ENCODE results near the gene PPP2R3C. TPM values are rescaled to one million over a fixed set of nuclear protein-coding genes. Genes with fewer than 3 reads are reported as not detected.

PPP2R3C gene
- total RNA-seq, 2 experiments from 2014 or later = 34.9 to 37.6 TPM

GRCh38 chr14:35122696-35123387, 1.1 kb upstream of the PPP2R3C start:
- TF ChIP-seq CTCF (IDR thresholded peaks at IDR 0.05) = no peak
- H3K4me3 Mint-ChIP-seq = peak overlapping the region; percentile 100
- ChIA-PET CTCF (interaction anchor here (1.2 to 2.6 kb wide), 4 partner anchors 18 to 299 kb away, joined by 4 to 10 read pairs (median 6); partner anchors contain the start of genes FAM177A1 and NFKBIA), POLR2A (interaction anchor here (1.0 to 5.7 kb wide), 13 partner anchors 10 to 703 kb away, joined by 3 to 97 read pairs (median 8); partner anchors contain the start of genes BAZ1A, BRMS1L, FAM177A1 and NFKBIA)
- no peaks in the 10 kb centered on the region for H3K27me3 ChIP-seq (ENCODE audit: control insufficient read depth in 1 of 2, insufficient read depth in 2 of 2, low read length in 2 of 2)
- peaks cover 56% of the 10 kb centered on the region for H3K4me1 ChIP-seq (ENCODE audit: insufficient read depth, low read length)
- no peaks in the 10 kb centered on the region for H3K27me3 Mint-ChIP-seq
- peak in 4 of 14 experiments; percentile 2 to 41 (median 22) for DNase-seq
- peaks cover 56% of the 10 kb centered on the region for H3K36me3 Mint-ChIP-seq (ENCODE audit: low read depth)
- peaks cover 79% of the 10 kb centered on the region for H3K4me1 Mint-ChIP-seq (ENCODE audit: low read depth)
- peaks cover 11% of the 10 kb centered on the region for H3K36me3 ChIP-seq (ENCODE audit: insufficient read depth, low read length)
- H3K9me3 ChIP-seq (ENCODE audit: control insufficient read depth in 1 of 2, insufficient read depth in 1 of 2, low read length in 2 of 2) = no peaks in the 10 kb centered on the region
- peak overlapping the region; percentile 99 for H3K27ac ChIP-seq (ENCODE audit: low read depth in 1 of 2, low read length in 2 of 2)
- ATAC-seq (ENCODE audit: poor library complexity) = no peak
- no peaks in the 10 kb centered on the region for H3K9me3 Mint-ChIP-seq
- peak overlapping the region; percentile 75 for H3K4me3 ChIP-seq (ENCODE audit: low read length)
- intact Hi-C loops (cut with DNase I, micrococcal nuclease) = loop anchor here (1.0 to 10.0 kb wide), 11 partner anchors 77 to 704 kb away; partner anchors contain the start of genes FAM177A1 (in 2 of the 2), SRP54 (in 2 of the 2), BRMS1L (in 1 of the 2) and EAPP (in 1 of the 2)
- H3K27ac Mint-ChIP-seq = peak overlapping the region; percentile 99

GRCh38 chr14:35121026-35121886, 534 bp downstream of the PPP2R3C start:
- intact Hi-C loops (cut with DNase I, micrococcal nuclease) = loop anchor here (2.0 to 10.0 kb wide), 5 partner anchors 246 to 706 kb away; partner anchors contain the start of genes BAZ1A (in 1 of the 2), BRMS1L (in 1 of the 2), EAPP (in 1 of the 2) and RALGAPA1 (in 1 of the 2)
- H3K4me1 ChIP-seq (ENCODE audit: insufficient read depth, low read length) = peaks cover 56% of the 10 kb centered on the region
- no peaks in the 10 kb centered on the region for H3K9me3 ChIP-seq (ENCODE audit: control insufficient read depth in 1 of 2, insufficient read depth in 1 of 2, low read length in 2 of 2)
- H3K27me3 ChIP-seq (ENCODE audit: control insufficient read depth in 1 of 2, insufficient read depth in 2 of 2, low read length in 2 of 2) = no peaks in the 10 kb centered on the region
- H3K27me3 Mint-ChIP-seq = no peaks in the 10 kb centered on the region
- H3K4me3 Mint-ChIP-seq = peak overlapping the region; percentile 100
- H3K27ac ChIP-seq (ENCODE audit: low read depth in 1 of 2, low read length in 2 of 2) = peak overlapping the region; percentile 99
- ChIA-PET POLR2A (interaction anchor here (0.6 to 5.7 kb wide), 15 partner anchors 14 to 705 kb away, joined by 3 to 97 read pairs (median 7); partner anchors contain the start of genes BAZ1A, BRMS1L, FAM177A1 and NFKBIA), CTCF (interaction anchor here (0.7 to 2.6 kb wide), 6 partner anchors 33 to 301 kb away, joined by 3 to 10 read pairs (median 4); partner anchors contain the start of genes FAM177A1, NFKBIA and PSMA6)
- H3K4me1 Mint-ChIP-seq (ENCODE audit: low read depth) = peaks cover 77% of the 10 kb centered on the region
- ATAC-seq (ENCODE audit: poor library complexity) = no peak
- no peaks in the 10 kb centered on the region for H3K9me3 Mint-ChIP-seq
- H3K36me3 Mint-ChIP-seq (ENCODE audit: low read depth) = peaks cover 59% of the 10 kb centered on the region
- no peak for TF ChIP-seq CTCF (IDR thresholded peaks at IDR 0.05)
- peaks cover 8% of the 10 kb centered on the region for H3K36me3 ChIP-seq (ENCODE audit: insufficient read depth, low read length)
- peak overlapping the region; percentile 99 for H3K27ac Mint-ChIP-seq
- peak overlapping the region; percentile 75 for H3K4me3 ChIP-seq (ENCODE audit: low read length)
- peak in 3 of 14 experiments; percentile 1 to 40 (median 30) for DNase-seq

- no peak for TF ChIP-seq CTCF (IDR thresholded peaks at IDR 0.05)
- H3K9me3 Mint-ChIP-seq = no peaks in the 10 kb centered on the region
- peaks cover 74% of the 10 kb centered on the region for H3K36me3 Mint-ChIP-seq (ENCODE audit: low read depth)
- peak overlapping the region; percentile 37 for H3K27ac Mint-ChIP-seq
- H3K27ac ChIP-seq (ENCODE audit: low read depth in 1 of 2, low read length in 2 of 2) = no peak overlapping the region
- CTCF ChIA-PET = no interaction called here
- H3K27me3 ChIP-seq (ENCODE audit: control insufficient read depth in 1 of 2, insufficient read depth in 2 of 2, low read length in 2 of 2) = no peaks in the 10 kb centered on the region
- peaks cover 44% of the 10 kb centered on the region for H3K36me3 ChIP-seq (ENCODE audit: insufficient read depth, low read length)
- H3K27me3 Mint-ChIP-seq = no peaks in the 10 kb centered on the region
- POLR2A ChIA-PET = no interaction called here
- ATAC-seq (ENCODE audit: poor library complexity) (no peak), DNase-seq (no peak)
- intact Hi-C loops (cut with DNase I, micrococcal nuclease) = no loop called here
- peaks cover 34% of the 10 kb centered on the region for H3K4me1 ChIP-seq (ENCODE audit: insufficient read depth, low read length)
- H3K4me1 Mint-ChIP-seq (ENCODE audit: low read depth) = peaks cover 55% of the 10 kb centered on the region
- H3K4me3 Mint-ChIP-seq = peak overlapping the region; percentile 34
- no peak overlapping the region for H3K4me3 ChIP-seq (ENCODE audit: low read length)
- H3K9me3 ChIP-seq (ENCODE audit: control insufficient read depth in 1 of 2, insufficient read depth in 1 of 2, low read length in 2 of 2) = no peaks in the 10 kb centered on the region
Measured at GRCh38 chr14:35117112-35117511, 4.7 kb downstream of the PPP2R3C start.

All from CD4-positive, alpha-beta T cell (primary cell).